Naive thymus-derived CD4-positive, alpha-beta T cell (primary cell): ENCODE measurements around the gene BNIP3. TPM values are rescaled to one million over a fixed set of nuclear protein-coding genes. Genes with fewer than 3 reads are reported as not detected.

ENCODE experiments used
- ATAC-seq: fragments of 150-1000 bp; cut with Tn5 transposase; 2 replicates; pipeline ENCODE4 v1.10.0; 2021; ENCODE audit warnings: mild to moderate bottlenecking, moderate library complexity
- CTCF ChIA-PET: fragments of 350-600 bp; sonication (Branson Sonifier 250); formaldehyde crosslinking; loops from one replicate; lab custom pipeline; 2021; ENCODE audit warnings: antibody characterized with exemption; lab: Charles Lee
- POLR2A ChIA-PET: fragments of 350-600 bp; sonication (Branson Sonifier 250); formaldehyde crosslinking; loops from one replicate; lab custom pipeline; 2021; ENCODE audit warnings: antibody characterized with exemption, inconsistent platforms; lab: Charles Lee
- DNase-seq, 9 donors: peaks; one replicate each; pipeline versions ENCODE4 v3.0.0 to v3.0.0-alpha.2; 2020 to 2022; ENCODE audit warnings: mixed read lengths in 1 of 9
- H3K27ac ChIP-seq: one replicate; pipeline ENCODE4 v1.7.0; 2013; ENCODE audit warnings: mild to moderate bottlenecking, low read depth, low read length, moderate library complexity
- H3K27me3 ChIP-seq, 2 donors: one replicate each; pipeline ENCODE4 v1.7.0; 2013; ENCODE audit warnings: low read length in 2 of 2, mild to moderate bottlenecking in 2 of 2, moderate library complexity in 2 of 2; ENCODE audit not compliant: control insufficient read depth in 2 of 2, insufficient read depth in 2 of 2
- H3K36me3 ChIP-seq, 3 experiments: 1 replicate in 2 of 3; 2 replicates in 1 of 3; pipeline ENCODE4 v1.7.0; 2013; ENCODE audit warnings: low read length in 3 of 3, mild to moderate bottlenecking in 3 of 3, moderate library complexity in 1 of 3; ENCODE audit not compliant: insufficient read depth in 3 of 3, control insufficient read depth in 2 of 3
- H3K4me1 ChIP-seq, 2 donors: one replicate each; pipeline ENCODE4 v1.7.0; 2013; ENCODE audit warnings: low read length in 2 of 2, mild to moderate bottlenecking in 2 of 2, moderate library complexity in 1 of 2; ENCODE audit not compliant: control insufficient read depth in 2 of 2, insufficient read depth in 2 of 2
- H3K4me3 ChIP-seq: 2 replicates; pipeline ENCODE4 v1.7.0; 2013; ENCODE audit warnings: mild to moderate bottlenecking, low read length
- H3K9me3 ChIP-seq, 3 experiments: 1 replicate in 2 of 3; 2 replicates in 1 of 3; pipeline ENCODE4 v1.7.0; 2013; ENCODE audit warnings: low read length in 3 of 3; ENCODE audit not compliant: control insufficient read depth in 2 of 3
- H3K27ac Mint-ChIP-seq, 9 donors: one replicate each; pipeline ENCODE4 v1.8.0; 2020 to 2022; ENCODE audit warnings: mixed read lengths in 9 of 9, mild to moderate bottlenecking in 8 of 9, moderate library complexity in 5 of 9, inconsistent platforms in 2 of 9
- H3K27me3 Mint-ChIP-seq, 5 donors: one replicate each; pipeline ENCODE4 v1.8.0; 2021 to 2022; ENCODE audit warnings: mixed read lengths in 5 of 5, mild to moderate bottlenecking in 1 of 5
- H3K36me3 Mint-ChIP-seq, 5 donors: one replicate each; pipeline ENCODE4 v1.8.0; 2020 to 2022; ENCODE audit warnings: mixed read lengths in 5 of 5, mild to moderate bottlenecking in 3 of 5, inconsistent platforms in 1 of 5
- H3K4me1 Mint-ChIP-seq, 7 donors: one replicate each; pipeline ENCODE4 v1.8.0; 2020 to 2022; ENCODE audit warnings: mixed read lengths in 7 of 7, mild to moderate bottlenecking in 3 of 7, inconsistent platforms in 1 of 7
- H3K4me3 Mint-ChIP-seq, 10 donors: one replicate each; pipeline ENCODE4 v1.8.0; 2020 to 2022; ENCODE audit warnings: mild to moderate bottlenecking in 10 of 10, mixed read lengths in 10 of 10, moderate library complexity in 6 of 10, inconsistent platforms in 2 of 10
- H3K9me3 Mint-ChIP-seq, 11 donors: one replicate each; pipeline ENCODE4 v1.8.0; 2020 to 2022; ENCODE audit warnings: mixed read lengths in 11 of 11, mild to moderate bottlenecking in 4 of 11, inconsistent platforms in 1 of 11, moderate library complexity in 1 of 11
- intact Hi-C, 2 donors: fragments of 100-400 bp; cut with micrococcal nuclease; formaldehyde crosslinking; loops; one replicate each; pipeline ENCODE4 v1.15.1; 2023
- polyA plus RNA-seq, 2 donors: library from polyadenylated mRNA; unstranded; fragments of 300-500 nt; fragmentation: Illumina TruSeq; gene quantifications; one replicate each; pipeline ENCODE4 v1.2.3, GENCODE V29; 2021
- total RNA-seq, 6 experiments: library from RNA in 5 of 6; stranded (reverse) in 5 of 6; gene quantifications; 1 replicate in 5 of 6; 2 replicates in 1 of 6; pipeline ENCODE4 v1.2.3 and lab custom pipeline; 2021 to 2026

Gene BNIP3
- total and polyA plus RNA-seq, 7 experiments from 2014 or later: 17.7 to 81.7 (median 40.5) TPM

GRCh38 chr10:131998050-131998844 is 16.5 kb upstream of the BNIP3 start:
- Histone ChIP-seq H3K36me3 (no peaks in the 10 kb centered on the region), H3K27ac (no peak overlapping the region), H3K27me3 (no peaks in the 10 kb centered on the region), H3K4me1 (no peaks in the 10 kb centered on the region), H3K9me3 (no peaks in the 10 kb centered on the region), H3K4me3 (no peak overlapping the region)
- H3K4me1 Mint-ChIP-seq: peaks cover 0 to 6% (median 0%) of the 10 kb centered on the region in 7 donors
- no peak overlapping the region for H3K4me3 Mint-ChIP-seq
- H3K9me3 Mint-ChIP-seq: no peaks in the 10 kb centered on the region
- no peak for ATAC-seq
- H3K27ac Mint-ChIP-seq: no peak overlapping the region
- intact Hi-C loops: no loop called here
- DNase-seq: no peak
- peaks cover 0 to 3% (median 0%) of the 10 kb centered on the region in 5 donors for H3K36me3 Mint-ChIP-seq
- ChIA-PET CTCF (no interaction called here), POLR2A (no interaction called here)
- H3K27me3 Mint-ChIP-seq: peaks cover 0 to 9% (median 0%) of the 10 kb centered on the region in 5 donors

- Histone ChIP-seq H3K27ac (no peak overlapping the region), H3K4me3 (no peak overlapping the region), H3K36me3 (no peaks in the 10 kb centered on the region), H3K27me3 (no peaks in the 10 kb centered on the region), H3K9me3 (no peaks in the 10 kb centered on the region), H3K4me1 (no peaks in the 10 kb centered on the region)
- Mint-ChIP-seq H3K27ac (no peak overlapping the region), H3K27me3 (peaks cover 0 to 12% (median 0%) of the 10 kb centered on the region in 5 donors), H3K9me3 (no peaks in the 10 kb centered on the region), H3K36me3 (peaks cover 0 to 3% (median 0%) of the 10 kb centered on the region in 5 donors), H3K4me1 (peaks cover 0 to 6% (median 0%) of the 10 kb centered on the region in 7 donors), H3K4me3 (no peak overlapping the region)
- intact Hi-C loops: no loop called here
- ChIA-PET CTCF (no interaction called here), POLR2A (interaction anchor here (1.0 kb wide), 1 partner anchor 25 kb away, joined by 6 read pairs; no protein-coding TSS in a partner anchor)
- DNase-seq: no peak
- no peak for ATAC-seq
Measured at GRCh38 chr10:131997366-131998049, 15.8 kb upstream of the BNIP3 start.

GRCh38 chr10:131996466-131997365 is 15.0 kb upstream of the BNIP3 start:
- Histone ChIP-seq H3K4me3 (no peak overlapping the region), H3K27me3 (no peaks in the 10 kb centered on the region), H3K9me3 (no peaks in the 10 kb centered on the region), H3K36me3 (no peaks in the 10 kb centered on the region), H3K27ac (no peak overlapping the region), H3K4me1 (no peaks in the 10 kb centered on the region)
- ATAC-seq (no peak), DNase-seq (no peak)
- Mint-ChIP-seq H3K4me3 (no peak overlapping the region), H3K27me3 (peaks cover 0 to 11% (median 0%) of the 10 kb centered on the region in 5 donors), H3K36me3 (peaks cover 0 to 3% (median 0%) of the 10 kb centered on the region in 5 donors), H3K27ac (no peak overlapping the region), H3K9me3 (no peaks in the 10 kb centered on the region), H3K4me1 (peaks cover 0 to 6% (median 0%) of the 10 kb centered on the region in 7 donors)
- intact Hi-C loops: no loop called here
- POLR2A ChIA-PET: interaction anchor here (1.0 kb wide), 1 partner anchor 24 kb away, joined by 6 read pairs; no protein-coding TSS in a partner anchor
- CTCF ChIA-PET: no interaction called here

GRCh38 chr10:131994435-131994834 is 12.7 kb upstream of the BNIP3 start:
- H3K4me1 ChIP-seq: no peaks in the 10 kb centered on the region
- H3K36me3 ChIP-seq: no peaks in the 10 kb centered on the region
- ChIA-PET POLR2A (no interaction called here), CTCF (interaction anchor here (0.7 kb wide), 1 partner anchor 28 kb away, joined by 3 read pairs; no protein-coding TSS in a partner anchor)
- H3K27me3 ChIP-seq: no peaks in the 10 kb centered on the region
- Mint-ChIP-seq H3K4me3 (no peak overlapping the region), H3K27ac (no peak overlapping the region), H3K9me3 (no peaks in the 10 kb centered on the region), H3K27me3 (peaks cover 0 to 11% (median 0%) of the 10 kb centered on the region in 5 donors), H3K36me3 (peaks cover 0 to 3% (median 0%) of the 10 kb centered on the region in 5 donors), H3K4me1 (no peaks in the 10 kb centered on the region)
- ATAC-seq (no peak), DNase-seq (no peak)
- no peak overlapping the region for H3K4me3 ChIP-seq
- H3K9me3 ChIP-seq: no peaks in the 10 kb centered on the region
- H3K27ac ChIP-seq: no peak overlapping the region
- intact Hi-C loops: no loop called here

- Histone ChIP-seq H3K4me1 (no peaks in the 10 kb centered on the region), H3K27me3 (no peaks in the 10 kb centered on the region), H3K36me3 (no peaks in the 10 kb centered on the region), H3K9me3 (no peaks in the 10 kb centered on the region), H3K27ac (no peak overlapping the region), H3K4me3 (no peak overlapping the region)
- Mint-ChIP-seq H3K27ac (peak overlapping the region in 1 of 9 donors; percentile 32), H3K4me1 (no peaks in the 10 kb centered on the region), H3K4me3 (no peak overlapping the region), H3K27me3 (peaks cover 0 to 16% (median 0%) of the 10 kb centered on the region in 5 donors), H3K9me3 (no peaks in the 10 kb centered on the region), H3K36me3 (peaks cover 0 to 3% (median 0%) of the 10 kb centered on the region in 5 donors)
- ChIA-PET POLR2A (no interaction called here), CTCF (no interaction called here)
- ATAC-seq (no peak), DNase-seq (no peak)
- intact Hi-C loops: no loop called here
Measured at GRCh38 chr10:131993275-131993674, 11.6 kb upstream of the BNIP3 start.

- H3K27ac ChIP-seq: no peak overlapping the region
- no peak for ATAC-seq
- CTCF ChIA-PET: no interaction called here
- intact Hi-C loops: no loop called here
- no peaks in the 10 kb centered on the region for H3K9me3 ChIP-seq
- no peak overlapping the region for H3K4me3 ChIP-seq
- H3K4me1 ChIP-seq: no peaks in the 10 kb centered on the region
- no peaks in the 10 kb centered on the region for H3K4me1 Mint-ChIP-seq
- no peak overlapping the region for H3K27ac Mint-ChIP-seq
- peaks cover 0 to 21% (median 0%) of the 10 kb centered on the region in 5 donors for H3K27me3 Mint-ChIP-seq
- no peak overlapping the region for H3K4me3 Mint-ChIP-seq
- no peaks in the 10 kb centered on the region for H3K27me3 ChIP-seq
- peaks cover 0 to 3% (median 0%) of the 10 kb centered on the region in 5 donors for H3K36me3 Mint-ChIP-seq
- DNase-seq: no peak
- POLR2A ChIA-PET: no interaction called here
- H3K9me3 Mint-ChIP-seq: peaks cover 0 to 7% (median 0%) of the 10 kb centered on the region in 11 donors
- no peaks in the 10 kb centered on the region for H3K36me3 ChIP-seq
Measured at GRCh38 chr10:131991726-131992125, 10.0 kb upstream of the BNIP3 start.
